H1 (cell line): ENCODE data around the gene ETS1. TPM values are rescaled to one million over a fixed set of nuclear protein-coding genes. Genes with fewer than 3 reads are reported as not detected.

Experiments
- CTCF ChIA-PET: fragments of 300-600 bp; sonication (Branson Sonifier 250); formaldehyde crosslinking; loops from one replicate; lab custom pipeline; 2021; ENCODE audit not compliant: partially characterized antibody; lab: Charles Lee
- POLR2A ChIA-PET: fragments of 300-600 bp; sonication (Branson Sonifier 250); formaldehyde crosslinking; loops from one replicate; lab custom pipeline; 2021; ENCODE audit warnings: inconsistent platforms; ENCODE audit not compliant: partially characterized antibody; lab: Charles Lee
- DNase-seq, 2 experiments: peaks; one replicate each; pipeline versions ENCODE4 v3.0.0 to v3.0.0-alpha.2; 2010 to 2022; ENCODE audit warnings: low spot score in 2 of 2, low read depth in 1 of 2, mixed read lengths in 1 of 2
- FAIRE-seq: peaks from 2 replicates; lab custom pipeline; 2011; peaks lifted over from hg19 to GRCh38; lab: Jason Lieb, UNC
- H2AFZ ChIP-seq: 2 replicates; pipeline ENCODE4 v1.8.1; 2012; ENCODE audit warnings: low read length, inconsistent platforms
- H2AK5ac ChIP-seq: 2 replicates; pipeline ENCODE4 v1.6.1; 2013; ENCODE audit warnings: low read depth, low read length
- H2BK120ac ChIP-seq: replicated peaks from 2 replicates; pipeline ENCODE3; 2013; ENCODE audit warnings: low read depth, low read length, inconsistent platforms
- H2BK12ac ChIP-seq: 2 replicates; pipeline ENCODE4 v1.6.1; 2013; ENCODE audit warnings: low read depth, low read length
- H2BK15ac ChIP-seq: 2 replicates; pipeline ENCODE4 v1.6.1; 2013; ENCODE audit warnings: low read length
- H2BK20ac ChIP-seq: 2 replicates; pipeline ENCODE4 v1.6.1; 2013; ENCODE audit warnings: low read length
- H2BK5ac ChIP-seq: 2 replicates; pipeline ENCODE4 v1.6.1; 2013; ENCODE audit warnings: low read depth, low read length
- H3K14ac ChIP-seq: 2 replicates; pipeline ENCODE4 v1.6.1; 2013; ENCODE audit warnings: inconsistent platforms; ENCODE audit not compliant: insufficient read length
- H3K18ac ChIP-seq: 2 replicates; pipeline ENCODE4 v1.6.1; 2013; ENCODE audit warnings: low read length; ENCODE audit errors: extremely low read depth
- H3K23ac ChIP-seq: 2 replicates; pipeline ENCODE4 v1.6.1; 2013; ENCODE audit warnings: inconsistent platforms; ENCODE audit not compliant: insufficient read length
- H3K23me2 ChIP-seq: 2 replicates; pipeline ENCODE4 v1.6.1; 2013; ENCODE audit warnings: low read depth, low read length
- H3K27ac ChIP-seq: 2 replicates; pipeline ENCODE4 v1.6.1; 2011; ENCODE audit warnings: low read depth, low read length, inconsistent platforms
- H3K27me3 ChIP-seq, 4 experiments: replicated peaks in 1 of 4; 1 replicate in 1 of 4; 2 replicates in 3 of 4; pipeline versions ENCODE4 v1.6.1 to v1.8.1; 2011 to 2013; ENCODE audit warnings: low read length in 3 of 4, mild to moderate bottlenecking in 3 of 4, inconsistent platforms in 2 of 4, mixed read lengths in 2 of 4, moderate library complexity in 1 of 4; ENCODE audit not compliant: control insufficient read depth in 3 of 4, insufficient read depth in 3 of 4; ENCODE audit errors: extremely low read depth in 1 of 4
- H3K36me3 ChIP-seq, 4 experiments: 2 replicates each; pipeline versions ENCODE4 v1.6.1 to v1.8.1; 2011 to 2013; ENCODE audit warnings: mild to moderate bottlenecking in 4 of 4, low read length in 3 of 4, moderate library complexity in 2 of 4, control low read depth in 1 of 4, inconsistent platforms in 1 of 4; ENCODE audit not compliant: insufficient read depth in 4 of 4, control insufficient read depth in 2 of 4
- H3K4ac ChIP-seq: replicated peaks from 2 replicates; pipeline ENCODE3; 2013; ENCODE audit warnings: low read length, low read depth, mixed read lengths, inconsistent platforms; ENCODE audit not compliant: insufficient read length
- H3K4me1 ChIP-seq, 4 experiments: replicated peaks in 1 of 4; 1 replicate in 1 of 4; 2 replicates in 3 of 4; pipeline versions ENCODE4 v1.6.1 to v1.8.1; 2011 to 2013; ENCODE audit warnings: low read length in 3 of 4, inconsistent platforms in 2 of 4, mixed read lengths in 1 of 4; ENCODE audit not compliant: insufficient read depth in 4 of 4, control insufficient read depth in 3 of 4
- H3K4me2 ChIP-seq, 2 experiments: 2 replicates each; pipeline versions ENCODE4 v1.6.1 to v1.8.1; 2011 to 2013; ENCODE audit warnings: low read depth in 2 of 2, low read length in 2 of 2, control low read depth in 1 of 2, inconsistent platforms in 1 of 2, mild to moderate bottlenecking in 1 of 2; ENCODE audit not compliant: insufficient read depth in 1 of 2
- H3K4me3 ChIP-seq, 4 experiments: fragments of 200-600, 300-600 bp in 1 of 4; sonication (generic), shearing (Covaris generic), sonication (Bioruptor Twin) in 1 of 4; 2 replicates each; pipeline versions ENCODE4 v1.5.1 to v1.8.1; 2011 to 2016; ENCODE audit warnings: low read length in 4 of 4, low read depth in 3 of 4, control low read depth in 2 of 4, inconsistent platforms in 2 of 4, mild to moderate bottlenecking in 2 of 4, mixed read lengths in 1 of 4, moderate library complexity in 1 of 4; ENCODE audit not compliant: insufficient read depth in 2 of 4; ENCODE audit errors: extremely low read depth in 1 of 4
- H3K56ac ChIP-seq: replicated peaks from 2 replicates; pipeline ENCODE3; 2013; ENCODE audit warnings: low read depth, mild to moderate bottlenecking, mixed read lengths, low read length, inconsistent platforms; ENCODE audit not compliant: insufficient read length
- H3K79me1 ChIP-seq: 2 replicates; pipeline ENCODE4 v1.6.1; 2013; ENCODE audit warnings: low read depth, low read length, control low read depth
- H3K79me2 ChIP-seq, 2 experiments: 2 replicates each; pipeline versions ENCODE4 v1.6.1 to v1.8.1; 2012 to 2013; ENCODE audit warnings: low read length in 2 of 2, mild to moderate bottlenecking in 2 of 2, inconsistent platforms in 1 of 2; ENCODE audit not compliant: insufficient read depth in 2 of 2, control insufficient read depth in 1 of 2
- H3K9ac ChIP-seq, 4 experiments: replicated peaks in 1 of 4; 1 replicate in 1 of 4; 2 replicates in 3 of 4; pipeline versions ENCODE4 v1.6.1 to v1.8.1; 2011 to 2013; ENCODE audit warnings: low read depth in 3 of 4, low read length in 3 of 4, control low read depth in 2 of 4, mild to moderate bottlenecking in 2 of 4, moderate library complexity in 2 of 4, inconsistent platforms in 1 of 4; ENCODE audit errors: extremely low read depth in 1 of 4
- H3K9me3 ChIP-seq, 2 experiments: 2 replicates each; pipeline versions ENCODE4 v1.6.1 to v1.8.1; 2012 to 2013; ENCODE audit warnings: mild to moderate bottlenecking in 2 of 2, moderate library complexity in 2 of 2, control low read depth in 1 of 2, inconsistent platforms in 1 of 2, low read depth in 1 of 2, low read length in 1 of 2, mixed read lengths in 1 of 2; ENCODE audit not compliant: insufficient read depth in 2 of 2
- H4K20me1 ChIP-seq, 2 experiments: replicated peaks in 1 of 2; 2 replicates each; pipeline versions ENCODE3 to v1.8.1; 2011 to 2013; ENCODE audit warnings: inconsistent platforms in 2 of 2, low read length in 2 of 2, mild to moderate bottlenecking in 1 of 2; ENCODE audit not compliant: insufficient read depth in 2 of 2, control insufficient read depth in 1 of 2
- H4K5ac ChIP-seq: 2 replicates; pipeline ENCODE4 v1.6.1; 2013; ENCODE audit warnings: low read length, low read depth, mixed read lengths, inconsistent platforms; ENCODE audit not compliant: insufficient read length
- H4K8ac ChIP-seq: 2 replicates; pipeline ENCODE4 v1.8.0; 2013; ENCODE audit warnings: mild to moderate bottlenecking, moderate library complexity, low read length, inconsistent platforms; ENCODE audit not compliant: insufficient read depth; ENCODE audit errors: extremely low read depth
- H4K91ac ChIP-seq: replicated peaks from 2 replicates; pipeline ENCODE3; 2013; ENCODE audit warnings: low read length, mixed read lengths, inconsistent platforms; ENCODE audit not compliant: insufficient read length
- CTCF ChIP-seq, 3 experiments: IDR thresholded peaks; 1 replicate in 2 of 3; 2 replicates in 1 of 3; pipeline versions ENCODE4 v1.5.1 to v1.6.1; 2011; ENCODE audit warnings: low read length in 3 of 3, mild to moderate bottlenecking in 3 of 3, inconsistent platforms in 2 of 3, low read depth in 1 of 3, moderate library complexity in 1 of 3; ENCODE audit not compliant: insufficient read depth in 1 of 3; ENCODE audit errors: control extremely low read depth in 1 of 3
- FOSL1 ChIP-seq: IDR thresholded peaks from 2 replicates; pipeline ENCODE4 v1.6.1; 2011; ENCODE audit warnings: mild to moderate bottlenecking, low read depth, low read length, moderate library complexity; ENCODE audit not compliant: insufficient read depth
- JUND ChIP-seq: IDR thresholded peaks from 2 replicates; pipeline ENCODE4 v1.6.1; 2011; ENCODE audit warnings: mild to moderate bottlenecking, improper control_type of control experiment, low read length
- KDM5A ChIP-seq: fragments of 200-600 bp; IDR thresholded peaks from 2 replicates; pipeline ENCODE4 v1.7.1; 2012; ENCODE audit warnings: mild to moderate bottlenecking, low read length, inconsistent platforms, mixed read lengths
- MAFK ChIP-seq: IDR thresholded peaks from 2 replicates; pipeline ENCODE4 v1.6.1; 2012; ENCODE audit warnings: low read depth, mild to moderate bottlenecking, improper control_type of control experiment, low read length
- NRF1 ChIP-seq: IDR thresholded peaks from 2 replicates; pipeline ENCODE4 v1.6.1; 2011; ENCODE audit warnings: mild to moderate bottlenecking, low read depth, low read length, improper control_type of control experiment
- POLR2A ChIP-seq, 2 experiments: IDR thresholded peaks; 1 replicate in 1 of 2; 2 replicates in 1 of 2; pipeline ENCODE4 v1.6.1; 2011; ENCODE audit warnings: low read depth in 2 of 2, low read length in 2 of 2, mild to moderate bottlenecking in 2 of 2; ENCODE audit errors: control extremely low read depth in 1 of 2
- RFX5 ChIP-seq: IDR thresholded peaks from 2 replicates; pipeline ENCODE4 v1.6.1; 2011; ENCODE audit warnings: low read depth, low read length, improper control_type of control experiment, borderline replicate concordance
- SIN3A ChIP-seq, 2 experiments: IDR thresholded peaks in 1 of 2; conservative IDR thresholded peaks in 1 of 2; 2 replicates each; pipeline ENCODE4 v1.6.1; 2011 to 2012; ENCODE audit warnings: low read length in 2 of 2, improper control_type of control experiment in 1 of 2, low read depth in 1 of 2, mild to moderate bottlenecking in 1 of 2
- TBP ChIP-seq: IDR thresholded peaks from 2 replicates; pipeline ENCODE4 v1.6.1; 2011; ENCODE audit warnings: low read depth, low read length, improper control_type of control experiment
- YY1 ChIP-seq: IDR thresholded peaks from 2 replicates; pipeline ENCODE4 v1.6.1; 2011; ENCODE audit warnings: low read depth, mild to moderate bottlenecking, low read length
- WGBS, 2 experiments: shearing (Covaris generic) in 1 of 2; methylation state at CpG; one replicate each; pipeline versions ENCODE4 v1.1.6 to v1.1.7; 2013 to 2015; ENCODE audit warnings: low lambda C conversion rate in 2 of 2, mixed read lengths in 2 of 2, inconsistent platforms in 1 of 2, low coverage in 1 of 2, missing lambda C conversion rate in 1 of 2; ENCODE audit not compliant: insufficient replicate concordance in 2 of 2, insufficient coverage in 1 of 2, insufficient read length in 1 of 2; ENCODE audit errors: extremely low coverage in 1 of 2, missing lambda C conversion rate in 1 of 2; 5-methylcytosine and 5-hydroxymethylcytosine counted together
- polyA plus RNA-seq, 7 experiments: library from polyadenylated mRNA; depleted of rRNA in 3 of 7; stranded (reverse) in 5 of 7; unstranded in 2 of 7; fragments of >200 nt in 5 of 7; fragments of 200-250 nt in 2 of 7; gene quantifications; 1 replicate in 5 of 7; 2 replicates in 1 of 7; 4 replicates in 1 of 7; pipeline versions ENCODE4 v1.2.1 to v1.2.3, GENCODE V29; 2011 to 2013; ENCODE audit warnings: missing spikeins in 2 of 7, mixed read lengths in 2 of 7
- total RNA-seq: library from RNA; stranded (reverse); fragmentation: NEBNext Ultra II Directional; extraction: Animal tissue kit (Norgen Biotek cat#: 25700); gene quantifications from 2 replicates; pipeline ENCODE4 v1.2.1, GENCODE V29; 2021
- TF ChIP-seq, protein P1 (sequence below): IDR thresholded peaks from 2 replicates; pipeline ENCODE4 v1.6.1; 2012; ENCODE audit warnings: inconsistent platforms

Gene ETS1
- total and polyA plus RNA-seq, 2 of the 8 experiments (the other 6 are each of a cell fraction or from before 2014, with no cell fraction given), result 10.0 to 35.3 TPM

DNA sequence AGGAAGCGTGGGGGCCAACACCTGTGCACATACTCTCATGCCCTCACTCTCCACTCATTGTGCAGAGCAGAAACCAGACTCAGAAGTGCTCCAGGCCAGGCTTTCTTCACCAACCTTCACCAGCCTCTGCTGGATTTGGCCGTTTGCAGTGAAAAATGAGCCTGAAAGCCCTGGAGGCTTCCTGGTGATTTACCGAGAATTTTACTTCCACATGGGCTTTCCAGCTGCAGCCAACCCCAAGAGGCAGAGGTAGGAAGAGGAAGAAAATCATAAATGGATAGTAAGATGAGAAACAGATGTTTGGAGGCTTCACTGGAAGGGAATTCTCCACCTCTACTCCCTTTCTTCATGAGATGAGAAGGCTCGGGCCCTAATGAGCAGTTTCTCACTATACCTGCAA, 155.4 kb downstream of the ETS1 start:
- H2BK20ac ChIP-seq, result no peak overlapping the region
- H3K56ac ChIP-seq, result no peak overlapping the region
- no peak overlapping the region for H2AFZ ChIP-seq
- no peak overlapping the region for H3K27ac ChIP-seq
- CTCF ChIA-PET, result interaction anchor here (0.9 to 1.4 kb wide), 2 partner anchors 96 to 200 kb away, joined by 3 read pairs; no protein-coding TSS in a partner anchor
- no peak overlapping the region for H3K18ac ChIP-seq
- no peak overlapping the region for H3K4me3 ChIP-seq
- H3K9me3 ChIP-seq, result no peaks in the 10 kb centered on the region
- POLR2A ChIA-PET, result no interaction called here
- WGBS, 2 experiments, result 90% methylated on average over 4 of the region's 4 CpGs; no CpG with 5 or more reads in 1 of the 2 experiments
- H2AK5ac ChIP-seq, result no peak overlapping the region
- no peak overlapping the region for H3K23ac ChIP-seq
- H3K36me3 ChIP-seq, result no peaks in the 10 kb centered on the region
- no peak overlapping the region for H4K5ac ChIP-seq
- H3K4me2 ChIP-seq, result no peak overlapping the region
- H3K27me3 ChIP-seq, result no peaks in the 10 kb centered on the region
- H3K4me1 ChIP-seq, result no peaks in the 10 kb centered on the region
- no peak for FAIRE-seq
- no peak overlapping the region for H3K14ac ChIP-seq
- no peak overlapping the region for H2BK5ac ChIP-seq
- peaks cover 2% of the 10 kb centered on the region; the same call in 1 of the 2 replicates for H3K23me2 ChIP-seq
- H3K79me1 ChIP-seq, result no peaks in the 10 kb centered on the region
- H3K9ac ChIP-seq, result no peak overlapping the region
- no peak overlapping the region for H2BK15ac ChIP-seq
- no peaks in the 10 kb centered on the region for H4K20me1 ChIP-seq
- no peak overlapping the region for H3K4ac ChIP-seq
- DNase-seq, result no peak
- H4K8ac ChIP-seq, result no peak overlapping the region
- H2BK120ac ChIP-seq, result no peak overlapping the region
- H4K91ac ChIP-seq, result no peak overlapping the region
- no peak overlapping the region for H2BK12ac ChIP-seq
- H3K79me2 ChIP-seq, result no peaks in the 10 kb centered on the region
- TF ChIP-seq POLR2A (IDR thresholded peaks at IDR 0.05; ENCODE audit: control extremely low read depth in 1 of 2, low read depth in 2 of 2, low read length in 2 of 2) (no peak), MAFK (no peak), KDM5A (no peak), TBP (no peak), JUND (no peak), CTCF (IDR thresholded peaks at IDR 0.05; ENCODE audit: control extremely low read depth in 1 of 3, insufficient read depth in 1 of 3, low read depth in 1 of 3, low read length in 3 of 3) (no peak), YY1 (no peak), SIN3A (conservative IDR thresholded peaks at IDR 0.05 in 1 of 2, IDR thresholded peaks at IDR 0.05 in 1 of 2; ENCODE audit: low read depth in 1 of 2, low read length in 2 of 2) (no peak), RFX5 (no peak), FOSL1 (no peak), NRF1 (no peak)
- TF ChIP-seq, protein P1, sequence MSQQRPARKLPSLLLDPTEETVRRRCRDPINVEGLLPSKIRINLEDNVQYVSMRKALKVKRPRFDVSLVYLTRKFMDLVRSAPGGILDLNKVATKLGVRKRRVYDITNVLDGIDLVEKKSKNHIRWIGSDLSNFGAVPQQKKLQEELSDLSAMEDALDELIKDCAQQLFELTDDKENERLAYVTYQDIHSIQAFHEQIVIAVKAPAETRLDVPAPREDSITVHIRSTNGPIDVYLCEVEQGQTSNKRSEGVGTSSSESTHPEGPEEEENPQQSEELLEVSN, result no peak
